ENCODE data around the gene PLXNA4. TPM values are rescaled to one million over a fixed set of nuclear protein-coding genes. Genes with fewer than 3 reads are reported as not detected.

PLXNA4 gene
- total RNA-seq, 1 experiment from 2014 or later: 1.0 TPM

DNA sequence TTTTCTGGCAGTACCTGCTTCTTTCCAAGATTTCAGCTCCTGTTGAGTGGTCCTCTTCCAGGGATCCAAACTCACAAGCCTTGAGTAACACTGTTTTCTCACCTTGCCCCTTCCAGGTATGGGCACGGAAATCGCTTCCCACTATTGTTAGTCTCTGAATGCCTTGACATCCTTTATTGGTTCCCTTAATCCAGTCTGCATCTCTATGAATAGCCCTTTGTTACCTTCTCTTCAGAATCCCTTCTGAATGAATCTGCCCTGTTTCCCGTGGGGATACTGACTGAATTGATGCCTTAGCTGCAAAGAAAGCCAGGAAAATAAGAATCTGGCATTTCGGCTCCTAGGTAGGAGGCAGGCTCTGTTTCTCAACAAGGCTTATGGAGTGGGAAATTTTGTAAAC is 467.7 kb downstream of the PLXNA4 start:
- no peaks in the 10 kb centered on the region for H3K36me3 ChIP-seq (ENCODE audit: low read depth)
- no peak for DNase-seq
- ChIA-PET CTCF (no interaction called here), POLR2A (ENCODE audit: unreplicated experiment) (no interaction called here)
- H3K4me2 ChIP-seq: no peak overlapping the region
- H2AFZ ChIP-seq: no peak overlapping the region; the same call in 1 of the 2 replicates
- no peaks in the 10 kb centered on the region for H3K79me2 ChIP-seq (ENCODE audit: low read depth)
- no peaks in the 10 kb centered on the region for H3K9me2 ChIP-seq (ENCODE audit: insufficient read depth)
- H3K4me3 ChIP-seq: no peak overlapping the region
- H3K4me1 ChIP-seq (replicated peaks; ENCODE audit: insufficient read depth): no peaks in the 10 kb centered on the region
- H3K27ac ChIP-seq: no peak overlapping the region
- no peaks in the 10 kb centered on the region for H3F3A ChIP-seq (ENCODE audit: insufficient read depth, low read depth)
- BruUV-seq (replicated peaks): no TSS peak
- peaks cover 5% of the 10 kb centered on the region; the same call in 1 of the 2 replicates for H3K9me3 ChIP-seq (ENCODE audit: insufficient read depth, low read depth)
- H3K27me3 ChIP-seq (ENCODE audit: insufficient read depth, low read depth): no peaks in the 10 kb centered on the region
- intact Hi-C loops (cut with micrococcal nuclease; ENCODE audit: unreplicated experiment): no loop called here
- TF ChIP-seq EZH2 (IDR thresholded peaks at IDR 0.05; ENCODE audit: low read depth): no peak
- TF ChIP-seq, protein P1, sequence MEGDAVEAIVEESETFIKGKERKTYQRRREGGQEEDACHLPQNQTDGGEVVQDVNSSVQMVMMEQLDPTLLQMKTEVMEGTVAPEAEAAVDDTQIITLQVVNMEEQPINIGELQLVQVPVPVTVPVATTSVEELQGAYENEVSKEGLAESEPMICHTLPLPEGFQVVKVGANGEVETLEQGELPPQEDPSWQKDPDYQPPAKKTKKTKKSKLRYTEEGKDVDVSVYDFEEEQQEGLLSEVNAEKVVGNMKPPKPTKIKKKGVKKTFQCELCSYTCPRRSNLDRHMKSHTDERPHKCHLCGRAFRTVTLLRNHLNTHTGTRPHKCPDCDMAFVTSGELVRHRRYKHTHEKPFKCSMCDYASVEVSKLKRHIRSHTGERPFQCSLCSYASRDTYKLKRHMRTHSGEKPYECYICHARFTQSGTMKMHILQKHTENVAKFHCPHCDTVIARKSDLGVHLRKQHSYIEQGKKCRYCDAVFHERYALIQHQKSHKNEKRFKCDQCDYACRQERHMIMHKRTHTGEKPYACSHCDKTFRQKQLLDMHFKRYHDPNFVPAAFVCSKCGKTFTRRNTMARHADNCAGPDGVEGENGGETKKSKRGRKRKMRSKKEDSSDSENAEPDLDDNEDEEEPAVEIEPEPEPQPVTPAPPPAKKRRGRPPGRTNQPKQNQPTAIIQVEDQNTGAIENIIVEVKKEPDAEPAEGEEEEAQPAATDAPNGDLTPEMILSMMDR (conservative IDR thresholded peaks at IDR 0.05): no peak
- no peaks in the 10 kb centered on the region for H4K20me1 ChIP-seq (ENCODE audit: insufficient read depth)

DNA sequence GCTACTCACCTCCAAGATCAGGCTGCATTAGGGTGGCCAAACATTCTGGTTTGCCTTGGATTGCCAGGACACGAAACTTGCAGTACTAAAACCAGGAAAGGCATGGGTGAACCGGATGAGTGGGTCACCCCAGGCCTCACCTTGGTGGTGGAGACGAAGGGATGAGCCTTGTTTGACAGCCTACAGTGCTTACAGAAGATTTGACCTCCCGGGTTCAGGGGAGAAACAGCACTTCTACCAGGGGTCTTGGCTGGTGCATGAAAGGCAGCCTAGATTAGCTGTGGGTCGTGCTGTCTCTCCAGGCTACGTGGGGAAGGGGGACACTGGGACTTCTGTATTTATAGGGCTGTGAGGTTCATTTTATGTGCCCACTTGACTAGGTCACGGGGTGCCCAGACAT is 469.8 kb downstream of the PLXNA4 start:
- no peak for DNase-seq
- H3K4me3 ChIP-seq: no peak overlapping the region
- no peaks in the 10 kb centered on the region for H4K20me1 ChIP-seq (ENCODE audit: insufficient read depth)
- no peak overlapping the region for H3K4me2 ChIP-seq
- H2AFZ ChIP-seq: no peak overlapping the region
- POLR2A ChIA-PET (ENCODE audit: unreplicated experiment): no interaction called here
- CTCF ChIA-PET: no interaction called here
- no peaks in the 10 kb centered on the region for H3K9me2 ChIP-seq (ENCODE audit: insufficient read depth)
- no peaks in the 10 kb centered on the region for H3K79me2 ChIP-seq (ENCODE audit: low read depth)
- H3K27ac ChIP-seq: no peak overlapping the region
- peaks cover 5% of the 10 kb centered on the region; the same call in 1 of the 2 replicates for H3K9me3 ChIP-seq (ENCODE audit: insufficient read depth, low read depth)
- no peaks in the 10 kb centered on the region for H3F3A ChIP-seq (ENCODE audit: insufficient read depth, low read depth)
- no TSS peak for BruUV-seq (replicated peaks)
- no peaks in the 10 kb centered on the region for H3K36me3 ChIP-seq (ENCODE audit: low read depth)
- TF ChIP-seq, protein P1 (conservative IDR thresholded peaks at IDR 0.05): no peak
- TF ChIP-seq EZH2 (IDR thresholded peaks at IDR 0.05; ENCODE audit: low read depth): no peak
- intact Hi-C loops (cut with micrococcal nuclease; ENCODE audit: unreplicated experiment): no loop called here
- H3K4me1 ChIP-seq (replicated peaks; ENCODE audit: insufficient read depth): no peaks in the 10 kb centered on the region
- no peaks in the 10 kb centered on the region for H3K27me3 ChIP-seq (ENCODE audit: insufficient read depth, low read depth)

DNA sequence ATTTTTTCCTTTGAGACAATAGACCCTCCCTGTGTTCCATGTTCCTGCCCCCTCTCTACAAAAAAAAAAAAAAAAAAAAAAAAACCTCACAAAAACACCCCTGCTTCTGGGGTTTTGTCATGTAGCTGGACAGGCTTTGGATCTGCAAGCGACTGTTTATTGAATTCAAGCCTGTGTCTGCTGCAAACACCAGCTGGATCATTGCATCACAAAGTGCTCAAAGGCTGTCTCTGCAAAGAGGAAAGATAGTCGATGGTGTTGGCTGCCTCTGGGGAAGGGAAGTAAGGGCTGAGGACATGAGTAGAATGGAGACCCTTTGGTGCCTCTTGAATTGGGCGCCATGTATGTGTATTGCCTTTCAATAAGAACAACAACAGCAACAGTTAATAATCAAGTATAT is 471.2 kb downstream of the PLXNA4 start:
- H3K4me1 ChIP-seq (replicated peaks; ENCODE audit: insufficient read depth): no peaks in the 10 kb centered on the region
- no TSS peak for BruUV-seq (replicated peaks)
- H2AFZ ChIP-seq: no peak overlapping the region
- H3K36me3 ChIP-seq (ENCODE audit: low read depth): no peaks in the 10 kb centered on the region
- no peak for DNase-seq
- H3K27ac ChIP-seq: no peak overlapping the region
- peaks cover 5% of the 10 kb centered on the region; the same call in 1 of the 2 replicates for H3K9me3 ChIP-seq (ENCODE audit: insufficient read depth, low read depth)
- H3K4me2 ChIP-seq: no peak overlapping the region
- no peaks in the 10 kb centered on the region for H3F3A ChIP-seq (ENCODE audit: insufficient read depth, low read depth)
- no peaks in the 10 kb centered on the region for H4K20me1 ChIP-seq (ENCODE audit: insufficient read depth)
- no peaks in the 10 kb centered on the region for H3K9me2 ChIP-seq (ENCODE audit: insufficient read depth)
- H3K27me3 ChIP-seq (ENCODE audit: insufficient read depth, low read depth): no peaks in the 10 kb centered on the region
- ChIA-PET POLR2A (ENCODE audit: unreplicated experiment) (interaction anchor here (0.6 kb wide), 1 partner anchor 26 kb away, joined by 4 read pairs; no protein-coding TSS in a partner anchor), CTCF (no interaction called here)
- TF ChIP-seq, protein P1 (conservative IDR thresholded peaks at IDR 0.05): no peak
- TF ChIP-seq EZH2 (IDR thresholded peaks at IDR 0.05; ENCODE audit: low read depth): no peak
- intact Hi-C loops (cut with micrococcal nuclease; ENCODE audit: unreplicated experiment): no loop called here
- H3K4me3 ChIP-seq: no peak overlapping the region
- H3K79me2 ChIP-seq (ENCODE audit: low read depth): no peaks in the 10 kb centered on the region

Data from PC-9 (cell line).